ENCODE measurements around the gene ANKRD2. TPM values are rescaled to one million over a fixed set of nuclear protein-coding genes. Genes with fewer than 3 reads are reported as not detected.
A peak's percentile ranks its signal among the peaks of the same experiment; 100 is the strongest.
"Not testable (repeated sequence)": the region's sequence is repeated elsewhere in the genome, so short reads cannot be mapped to it uniquely, and the experiment has no call there.

Gene ANKRD2, protein sequence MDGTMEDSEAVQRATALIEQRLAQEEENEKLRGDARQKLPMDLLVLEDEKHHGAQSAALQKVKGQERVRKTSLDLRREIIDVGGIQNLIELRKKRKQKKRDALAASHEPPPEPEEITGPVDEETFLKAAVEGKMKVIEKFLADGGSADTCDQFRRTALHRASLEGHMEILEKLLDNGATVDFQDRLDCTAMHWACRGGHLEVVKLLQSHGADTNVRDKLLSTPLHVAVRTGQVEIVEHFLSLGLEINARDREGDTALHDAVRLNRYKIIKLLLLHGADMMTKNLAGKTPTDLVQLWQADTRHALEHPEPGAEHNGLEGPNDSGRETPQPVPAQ
- not detected for total RNA-seq
- long read RNA-seq = 0 reads

- ATAC-seq = peak; percentile 86
- intact Hi-C loops (cut with DNase I, micrococcal nuclease) = no loop called here
- peak; percentile 66 to 79 for DNase-seq
Observed at GRCh38 chr10:97572214-97572989, at the start of gene ANKRD2. Gene ANKRD2, plus strand, starts transcription at chr10:97572779. Its CDS starts 10 bp downstream, at chr10:97572789.

DNA sequence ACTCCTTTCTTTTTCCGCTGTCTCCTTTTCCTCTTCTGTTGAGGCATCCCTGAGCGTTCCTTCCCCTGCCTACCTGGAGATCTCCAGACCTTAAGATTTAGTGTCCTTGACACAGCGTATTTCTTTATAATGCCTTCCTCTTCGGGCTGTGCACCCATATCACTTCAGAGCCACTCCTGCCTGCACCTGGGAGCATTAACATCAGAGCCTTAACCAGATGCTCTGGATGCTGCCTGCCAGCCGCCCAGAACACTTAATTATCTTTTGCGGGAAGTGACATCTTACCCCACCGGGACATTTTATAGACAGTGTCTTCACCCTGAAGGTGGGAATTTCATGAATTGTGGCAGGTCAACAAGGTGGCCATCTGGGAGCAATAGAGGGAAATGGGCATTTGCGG is 49.6 kb upstream of the ANKRD2 start:
- intact Hi-C loops (cut with DNase I, micrococcal nuclease) = no loop called here
- ATAC-seq (no peak), DNase-seq (no peak)

GRCh38 chr10:97525086-97525485 is 47.5 kb upstream of the ANKRD2 start:
- intact Hi-C loops (cut with DNase I, micrococcal nuclease) = no loop called here
- DNase-seq (no peak), ATAC-seq (no peak)

GRCh38 chr10:97525683-97526110 is 46.9 kb upstream of the ANKRD2 start:
- intact Hi-C loops (cut with DNase I, micrococcal nuclease) = no loop called here
- no peak for DNase-seq
- ATAC-seq = no peak

GRCh38 chr10:97528876-97529275 is 43.7 kb upstream of the ANKRD2 start:
- intact Hi-C loops (cut with DNase I, micrococcal nuclease); ATAC-seq; DNase-seq: not testable (repeated sequence)

DNA sequence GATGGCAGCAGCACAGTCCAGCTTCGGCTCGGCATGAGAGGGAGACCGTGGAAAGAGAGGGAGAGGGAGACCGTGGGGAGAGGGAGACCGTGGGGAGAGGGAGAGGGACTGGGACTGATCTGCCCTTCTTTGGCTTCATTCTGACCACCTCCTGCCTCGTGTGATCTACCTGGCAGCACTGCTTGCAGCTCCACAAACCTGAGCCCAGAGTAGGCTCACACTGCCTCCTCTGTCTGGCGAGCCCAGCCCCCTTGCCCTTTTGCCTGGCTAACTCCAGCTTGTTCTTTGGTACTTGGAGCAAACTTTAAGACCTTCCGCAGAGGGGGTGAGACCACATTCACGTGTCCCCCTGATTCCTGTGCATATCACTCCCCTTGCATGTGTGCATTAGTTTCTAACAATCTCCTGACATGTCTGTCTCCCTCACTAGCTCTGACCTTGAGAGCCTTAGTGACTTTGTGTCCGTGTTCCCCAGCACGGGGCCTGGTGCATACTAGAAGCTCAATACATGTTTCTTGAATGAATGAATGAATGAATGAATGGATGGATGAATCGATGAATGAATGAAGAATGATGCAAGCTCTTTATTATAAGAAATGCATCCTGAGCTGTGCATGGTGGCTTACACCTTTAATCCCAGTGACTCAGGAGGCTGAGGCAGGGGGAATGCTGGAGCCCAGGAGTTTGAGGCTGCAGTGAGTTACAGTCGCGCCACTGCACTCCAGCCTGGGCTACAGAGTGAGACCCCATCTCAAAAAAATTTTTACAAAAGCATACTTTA is 42.7 kb upstream of the ANKRD2 start:
- ATAC-seq (no peak), DNase-seq (no peak)
- intact Hi-C loops (cut with DNase I, micrococcal nuclease) = no loop called here

DNA sequence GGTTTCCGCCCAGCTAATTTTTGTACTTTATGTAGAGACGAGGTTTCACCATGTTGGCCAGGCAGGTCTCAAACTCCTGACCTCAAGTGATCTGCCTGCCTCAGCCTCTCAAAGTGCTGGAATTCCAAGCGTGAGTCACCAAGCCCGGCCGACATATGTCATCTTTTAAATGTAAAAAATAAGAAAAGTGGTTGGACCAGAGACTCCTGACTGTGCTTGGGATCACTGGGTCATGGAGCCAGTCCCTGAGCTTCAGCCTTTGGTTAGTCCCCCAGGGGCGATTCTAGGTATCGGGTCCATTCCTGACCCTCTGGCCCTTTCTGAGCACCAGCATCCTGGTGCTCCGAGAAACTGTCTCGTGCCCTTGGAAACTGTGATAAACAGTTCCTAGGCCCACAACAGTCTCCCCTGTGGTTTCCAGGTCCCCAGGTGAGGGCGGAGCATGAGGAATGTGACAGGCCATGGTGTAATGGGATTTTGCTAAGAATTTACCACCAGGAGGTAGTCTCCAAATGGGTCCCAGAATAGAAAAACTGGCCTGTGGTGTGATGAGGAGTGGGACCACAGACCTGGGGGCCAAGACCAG is 41.1 kb upstream of the ANKRD2 start:
- DNase-seq = no peak
- intact Hi-C loops (cut with DNase I, micrococcal nuclease) = no loop called here
- no peak for ATAC-seq

DNA sequence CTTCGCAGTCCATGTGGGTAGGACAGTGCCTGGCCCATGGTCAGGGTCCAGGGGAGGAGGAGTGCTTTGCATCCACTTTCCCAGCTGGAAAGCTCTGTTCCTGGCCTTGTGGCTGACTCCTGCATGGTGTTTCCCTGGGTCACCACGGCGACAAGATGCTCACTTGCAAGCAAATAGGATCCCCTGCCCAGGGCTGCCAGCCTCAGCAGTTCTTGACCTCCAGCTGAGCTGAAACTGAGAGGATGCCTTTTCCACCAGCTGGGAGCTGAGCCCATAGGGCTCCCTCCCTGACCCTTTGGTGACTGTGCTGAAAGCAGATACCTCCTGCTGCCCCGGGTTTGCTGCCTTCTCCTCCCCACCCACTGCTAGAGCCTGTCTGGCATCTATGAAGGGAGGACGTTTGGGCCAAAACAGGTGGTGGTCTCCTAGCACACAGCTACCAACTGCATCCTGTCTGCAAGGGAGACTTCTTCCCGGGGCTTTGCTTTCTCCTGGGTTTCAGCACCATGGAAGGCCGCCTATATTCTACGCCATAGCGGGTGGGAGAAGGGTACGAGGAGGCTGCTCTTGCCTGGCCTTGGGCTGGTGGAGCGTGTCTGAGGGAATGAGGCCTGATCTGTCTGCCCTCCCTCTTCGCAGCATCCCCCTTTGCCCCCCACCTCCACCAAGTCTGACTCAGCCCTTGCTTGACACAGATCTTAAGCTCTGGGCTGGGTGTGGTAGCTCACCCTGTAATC is 39.5 kb upstream of the ANKRD2 start:
- ATAC-seq (no peak), DNase-seq (no peak)
- intact Hi-C loops (cut with DNase I, micrococcal nuclease) = no loop called here

- DNase-seq = no peak
- no peak for ATAC-seq
- intact Hi-C loops (cut with DNase I, micrococcal nuclease) = no loop called here
Observed at GRCh38 chr10:97533888-97534287, 38.7 kb upstream of the ANKRD2 start.

- ATAC-seq (no peak), DNase-seq (no peak)
Observed at GRCh38 chr10:97534746-97535367, 37.7 kb upstream of the ANKRD2 start.

DNA sequence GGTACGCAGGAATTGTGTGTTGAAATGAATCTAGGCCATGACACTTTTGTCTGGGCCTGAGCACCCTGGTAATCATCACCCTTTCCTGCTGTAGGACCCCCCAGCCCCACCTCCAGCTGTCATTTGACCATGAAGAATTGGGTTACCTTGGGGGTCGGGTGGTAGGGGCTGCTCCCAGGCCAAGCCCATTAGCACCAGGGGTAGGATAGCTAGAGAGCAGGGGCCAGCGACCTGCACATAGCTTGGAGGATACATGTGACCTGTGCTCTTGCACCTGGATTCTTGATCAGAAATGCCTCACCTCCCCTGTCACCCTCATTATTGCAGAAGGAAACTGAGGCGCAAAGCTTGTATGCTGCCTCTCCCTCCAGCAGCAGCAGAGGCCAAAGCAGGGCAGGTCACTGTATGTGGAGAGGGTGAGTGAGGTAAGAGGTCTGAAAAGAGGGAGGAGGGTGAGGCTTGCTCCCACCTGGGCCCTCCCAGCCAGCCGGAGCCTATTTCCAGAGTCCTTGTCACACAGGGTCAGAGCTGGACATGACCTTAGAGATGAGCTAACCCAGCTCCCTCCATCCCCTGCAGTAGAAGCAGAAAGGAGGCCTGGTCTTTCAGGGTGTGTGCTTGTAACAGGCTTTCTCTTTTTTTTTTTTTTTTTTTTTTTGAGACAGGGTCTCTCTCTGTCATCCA is 35.3 kb upstream of the ANKRD2 start:
- no peak for DNase-seq
- intact Hi-C loops (cut with DNase I, micrococcal nuclease) = no loop called here

More at GRCh38 chr10:97534746-97535367, 37.7 kb upstream of the ANKRD2 start:
- intact Hi-C loops (cut with DNase I, micrococcal nuclease) = no loop called here

DNA sequence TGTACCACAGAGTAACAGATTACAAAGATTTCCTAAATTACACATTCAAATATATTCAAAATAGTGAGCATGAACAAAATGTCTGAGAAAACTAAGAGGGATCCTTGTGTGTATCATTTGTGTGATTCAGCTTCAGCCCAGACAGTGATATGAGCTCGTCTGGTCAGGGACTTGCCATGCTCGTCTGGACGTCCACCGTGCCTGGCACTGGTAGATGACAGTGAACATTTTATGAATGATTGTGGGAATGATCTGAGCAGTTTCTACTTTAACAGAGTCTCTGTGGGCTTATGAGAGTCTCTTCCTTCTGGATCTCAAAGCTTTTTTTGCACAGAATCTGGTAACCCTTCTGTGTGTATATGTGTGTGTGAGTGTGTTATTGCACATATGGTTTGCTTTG is 34.2 kb upstream of the ANKRD2 start:
- ATAC-seq = no peak
- no peak for DNase-seq
- intact Hi-C loops (cut with DNase I, micrococcal nuclease) = no loop called here

More for the DNA sequence above, 35.3 kb upstream of the ANKRD2 start:
- ATAC-seq = no peak

- DNase-seq (no peak), ATAC-seq (no peak)
- intact Hi-C loops (cut with DNase I, micrococcal nuclease) = no loop called here
Observed at GRCh38 chr10:97538839-97539238, 33.7 kb upstream of the ANKRD2 start.

DNA sequence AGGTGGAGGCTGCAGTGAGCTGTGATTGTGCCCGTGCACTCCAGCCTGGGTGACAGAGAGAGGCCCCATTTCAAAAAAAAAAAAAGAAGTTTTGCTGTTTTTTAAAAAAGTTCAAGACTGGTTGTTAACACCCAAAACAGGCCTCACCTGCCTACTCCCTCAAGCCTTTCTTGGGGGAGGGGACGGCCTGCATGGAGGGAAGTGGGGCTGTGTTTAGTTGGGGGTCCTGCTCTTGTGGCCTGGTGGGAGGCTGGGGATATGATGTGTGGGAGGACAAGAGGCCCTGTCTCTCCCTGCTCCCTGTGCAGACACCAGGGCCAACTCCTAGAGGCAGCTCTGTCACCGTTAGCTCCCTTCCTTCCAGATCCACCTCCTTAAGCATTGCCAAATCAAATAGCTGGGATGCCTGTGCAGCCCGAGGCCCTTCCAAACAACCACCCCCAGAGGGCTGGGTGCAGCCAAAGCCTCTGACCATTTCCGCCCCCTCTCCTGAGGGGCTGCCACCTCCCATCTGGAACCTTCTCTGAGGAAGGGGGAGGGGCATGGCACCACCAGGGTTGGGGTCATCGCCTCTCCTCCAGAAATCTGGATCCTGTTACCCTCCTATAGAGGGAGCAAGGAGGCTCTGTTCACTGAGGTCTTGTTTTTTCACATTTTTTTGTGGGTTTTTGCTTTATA is 32.9 kb upstream of the ANKRD2 start:
- no peak for ATAC-seq
- DNase-seq = no peak

GRCh38 chr10:97540669-97541500 is 31.7 kb upstream of the ANKRD2 start:
- ATAC-seq = no peak
- no peak for DNase-seq
- intact Hi-C loops (cut with DNase I, micrococcal nuclease) = no loop called here

More for the DNA sequence above, 32.9 kb upstream of the ANKRD2 start:
- intact Hi-C loops (cut with DNase I, micrococcal nuclease) = no loop called here

Measured in left colon (tissue), 2 donors.